Vagina (tissue), 2 donors: ENCODE results near the gene CCDC182.

ENCODE experiments used
- POLR2AphosphoS5 ChIP-seq, 2 donors: sonication (generic); formaldehyde crosslinking; IDR thresholded peaks; one replicate each; pipeline ENCODE4 v1.9.0; 2017; ENCODE audit warnings: antibody characterized with exemption in 2 of 2, mild to moderate bottlenecking in 2 of 2, low read depth in 1 of 2; ENCODE audit not compliant: insufficient read depth in 1 of 2
- TF ChIP-seq, protein P1 (sequence below), 3 experiments: fragments of 450-650 bp in 2 of 3; fragments of 200-600 bp in 1 of 3; sonication (generic) in 1 of 3; IDR thresholded peaks; one replicate each; pipeline ENCODE4 v1.5.1; 2017 to 2019; ENCODE audit warnings: antibody characterized with exemption in 3 of 3, mild to moderate bottlenecking in 2 of 3, moderate library complexity in 2 of 3

DNA sequence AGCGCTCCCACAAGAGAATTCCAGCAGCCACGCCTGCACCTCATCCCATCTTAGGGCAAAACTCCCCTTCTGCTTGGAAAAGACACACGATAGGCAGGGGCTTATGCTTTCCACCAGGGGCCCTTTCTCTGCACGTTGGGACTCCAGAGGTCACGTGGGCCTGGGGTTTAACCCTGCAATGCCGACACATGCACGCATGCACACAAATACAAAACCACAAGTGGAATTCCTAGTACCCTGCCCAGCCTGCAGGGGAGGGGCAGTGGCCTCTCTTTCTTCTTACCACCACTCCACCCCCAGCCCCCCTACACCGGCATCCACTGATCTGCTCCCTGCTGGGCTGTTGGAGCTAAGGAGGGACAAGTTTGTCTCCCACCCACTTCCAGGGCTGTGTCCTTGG lies 16.8 kb upstream of the CCDC182 start:
- TF ChIP-seq, protein P1, sequence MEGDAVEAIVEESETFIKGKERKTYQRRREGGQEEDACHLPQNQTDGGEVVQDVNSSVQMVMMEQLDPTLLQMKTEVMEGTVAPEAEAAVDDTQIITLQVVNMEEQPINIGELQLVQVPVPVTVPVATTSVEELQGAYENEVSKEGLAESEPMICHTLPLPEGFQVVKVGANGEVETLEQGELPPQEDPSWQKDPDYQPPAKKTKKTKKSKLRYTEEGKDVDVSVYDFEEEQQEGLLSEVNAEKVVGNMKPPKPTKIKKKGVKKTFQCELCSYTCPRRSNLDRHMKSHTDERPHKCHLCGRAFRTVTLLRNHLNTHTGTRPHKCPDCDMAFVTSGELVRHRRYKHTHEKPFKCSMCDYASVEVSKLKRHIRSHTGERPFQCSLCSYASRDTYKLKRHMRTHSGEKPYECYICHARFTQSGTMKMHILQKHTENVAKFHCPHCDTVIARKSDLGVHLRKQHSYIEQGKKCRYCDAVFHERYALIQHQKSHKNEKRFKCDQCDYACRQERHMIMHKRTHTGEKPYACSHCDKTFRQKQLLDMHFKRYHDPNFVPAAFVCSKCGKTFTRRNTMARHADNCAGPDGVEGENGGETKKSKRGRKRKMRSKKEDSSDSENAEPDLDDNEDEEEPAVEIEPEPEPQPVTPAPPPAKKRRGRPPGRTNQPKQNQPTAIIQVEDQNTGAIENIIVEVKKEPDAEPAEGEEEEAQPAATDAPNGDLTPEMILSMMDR (IDR thresholded peaks at IDR 0.05) = no peak
- TF ChIP-seq POLR2AphosphoS5 (IDR thresholded peaks at IDR 0.05; ENCODE audit: insufficient read depth in 1 of 2, low read depth in 1 of 2) = no peak
